Mononuclear cell (primary cell): Measurements from ENCODE around the gene METTL26. TPM values are rescaled to one million over a fixed set of nuclear protein-coding genes. Genes with fewer than 3 reads are reported as not detected.

Source experiments
- H3K27me3 ChIP-seq: 2 replicates; pipeline ENCODE4 v1.6.0; 2011; ENCODE audit warnings: low read length, control low read depth; ENCODE audit not compliant: insufficient read depth
- H3K4me1 ChIP-seq: 2 replicates; pipeline ENCODE4 v1.5.1; 2011; ENCODE audit warnings: mild to moderate bottlenecking, low read length, control low read depth; ENCODE audit not compliant: insufficient read depth
- H3K4me3 ChIP-seq: 2 replicates; pipeline ENCODE4 v1.5.1; 2011; ENCODE audit warnings: mild to moderate bottlenecking, low read length, moderate library complexity
- H3K9me3 ChIP-seq: 2 replicates; pipeline ENCODE4 v1.5.1; 2011; ENCODE audit warnings: low read depth, mild to moderate bottlenecking, control low read depth, low read length
- total RNA-seq: library from RNA; depleted of rRNA; stranded (reverse); fragments of >200 nt; gene quantifications from one replicate; pipeline ENCODE4 v1.2.3, GENCODE V29; 2012

METTL26 gene
- total RNA-seq, 1 donor: 49.0 TPM

GRCh38 chr16:593807-594206 is 42.3 kb downstream of the METTL26 start:
- Histone ChIP-seq H3K27me3 (no peaks in the 10 kb centered on the region), H3K9me3 (no peaks in the 10 kb centered on the region), H3K4me3 (no peak overlapping the region), H3K4me1 (peaks cover 63% of the 10 kb centered on the region)

- Histone ChIP-seq H3K27me3 (no peaks in the 10 kb centered on the region), H3K4me3 (no peak overlapping the region), H3K9me3 (no peaks in the 10 kb centered on the region), H3K4me1 (peaks cover 67% of the 10 kb centered on the region)
These were observed 42.7 kb downstream of the METTL26 start for GRCh38 chr16:593406-593805.

- no peaks in the 10 kb centered on the region for H3K9me3 ChIP-seq
- no peaks in the 10 kb centered on the region for H3K27me3 ChIP-seq
- no peak overlapping the region for H3K4me3 ChIP-seq
- peaks cover 74% of the 10 kb centered on the region for H3K4me1 ChIP-seq
These were observed 43.4 kb downstream of the METTL26 start for GRCh38 chr16:592518-593306.

GRCh38 chr16:591892-592517 is 44.1 kb downstream of the METTL26 start:
- no peaks in the 10 kb centered on the region for H3K27me3 ChIP-seq
- H3K4me1 ChIP-seq: peaks cover 80% of the 10 kb centered on the region
- H3K9me3 ChIP-seq: no peaks in the 10 kb centered on the region
- no peak overlapping the region for H3K4me3 ChIP-seq

GRCh38 chr16:591231-591630 is 44.9 kb downstream of the METTL26 start:
- no peak overlapping the region for H3K4me3 ChIP-seq
- H3K4me1 ChIP-seq: peaks cover 73% of the 10 kb centered on the region
- no peaks in the 10 kb centered on the region for H3K27me3 ChIP-seq
- H3K9me3 ChIP-seq: no peaks in the 10 kb centered on the region

GRCh38 chr16:590815-591200 is 45.3 kb downstream of the METTL26 start:
- Histone ChIP-seq H3K27me3 (no peaks in the 10 kb centered on the region), H3K4me1 (peaks cover 69% of the 10 kb centered on the region), H3K4me3 (peak overlapping the region; percentile 58), H3K9me3 (no peaks in the 10 kb centered on the region)

- Histone ChIP-seq H3K27me3 (no peaks in the 10 kb centered on the region), H3K9me3 (no peaks in the 10 kb centered on the region), H3K4me1 (peaks cover 65% of the 10 kb centered on the region), H3K4me3 (peak overlapping the region; percentile 58)
These were observed 45.8 kb downstream of the METTL26 start for GRCh38 chr16:590188-590814.

- peak within 1 kb of the TSS; percentile 81 for H3K4me3 ChIP-seq
- H3K27me3 ChIP-seq: no peaks in the 10 kb centered on the region
- H3K9me3 ChIP-seq: no peaks in the 10 kb centered on the region
- peaks cover 60% of the 10 kb centered on the region for H3K4me1 ChIP-seq
These were observed 46.4 kb downstream of the METTL26 start, which contains the start of gene RAB40C for GRCh38 chr16:589658-590187. TSS of gene RAB40C (plus strand) at chr16:590066. CDS start at chr16:590292, 226 bp downstream.

GRCh38 chr16:588889-589657 is 47.0 kb downstream of the METTL26 start:
- Histone ChIP-seq H3K27me3 (no peaks in the 10 kb centered on the region), H3K4me1 (peaks cover 55% of the 10 kb centered on the region), H3K9me3 (no peaks in the 10 kb centered on the region), H3K4me3 (peak overlapping the region; percentile 81)

- Histone ChIP-seq H3K4me3 (peak overlapping the region; percentile 81), H3K27me3 (no peaks in the 10 kb centered on the region), H3K4me1 (peaks cover 50% of the 10 kb centered on the region), H3K9me3 (no peaks in the 10 kb centered on the region)
These were observed 47.5 kb downstream of the METTL26 start for GRCh38 chr16:588639-588888.

GRCh38 chr16:586645-587590 is 49.2 kb downstream of the METTL26 start:
- Histone ChIP-seq H3K4me1 (peaks cover 34% of the 10 kb centered on the region), H3K4me3 (no peak overlapping the region), H3K9me3 (no peaks in the 10 kb centered on the region), H3K27me3 (no peaks in the 10 kb centered on the region)

- Histone ChIP-seq H3K9me3 (no peaks in the 10 kb centered on the region), H3K4me3 (no peak overlapping the region), H3K27me3 (no peaks in the 10 kb centered on the region), H3K4me1 (peaks cover 26% of the 10 kb centered on the region)
These were observed 50.0 kb downstream of the METTL26 start for GRCh38 chr16:586047-586644.

- peaks cover 18% of the 10 kb centered on the region for H3K4me1 ChIP-seq
- H3K27me3 ChIP-seq: no peaks in the 10 kb centered on the region
- H3K4me3 ChIP-seq: no peak overlapping the region
- H3K9me3 ChIP-seq: no peaks in the 10 kb centered on the region
These were observed 50.8 kb downstream of the METTL26 start for GRCh38 chr16:585351-585750.
